Measurements from ENCODE around the gene TBC1D22A.

TBC1D22A gene

DNA sequence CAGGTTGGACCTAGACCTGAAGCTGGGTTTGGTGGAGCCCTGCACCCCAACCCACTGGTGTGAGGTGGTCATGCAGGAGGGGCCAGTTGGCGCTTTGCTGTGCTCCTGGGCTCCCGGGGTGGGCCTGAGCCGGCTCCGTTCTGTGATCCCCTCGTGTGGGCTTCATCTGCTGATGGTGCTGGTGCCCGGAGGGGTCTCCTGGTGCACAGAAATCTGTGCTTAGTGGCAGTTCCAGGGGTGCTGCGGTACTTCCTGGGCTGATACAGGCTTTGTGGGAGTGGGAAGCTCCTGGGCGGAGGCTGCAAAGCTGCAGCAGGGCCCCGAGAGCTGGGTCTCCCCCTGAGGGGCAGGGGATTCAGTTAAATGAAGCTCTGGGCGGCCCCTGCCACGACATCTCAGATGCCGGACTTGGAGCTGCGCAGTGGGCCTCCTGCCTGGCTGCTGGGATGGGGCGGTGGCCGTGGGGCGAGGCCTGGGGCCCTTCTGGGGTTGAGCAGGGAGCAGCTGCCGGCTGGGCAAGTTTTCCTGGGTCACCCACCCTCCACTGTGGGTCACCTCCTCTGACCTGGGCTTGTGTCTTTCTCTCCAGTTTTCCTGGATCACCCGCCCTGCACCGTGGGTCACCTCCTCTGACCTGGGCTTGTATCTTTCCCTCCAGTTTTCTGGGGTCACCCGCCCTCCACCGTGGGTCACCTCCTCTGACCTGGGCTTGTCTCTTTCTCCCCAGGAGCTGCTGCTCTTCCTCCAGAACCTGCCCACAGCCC lies 410.5 kb downstream of the TBC1D22A start:
- TF ChIP-seq, protein P1, sequence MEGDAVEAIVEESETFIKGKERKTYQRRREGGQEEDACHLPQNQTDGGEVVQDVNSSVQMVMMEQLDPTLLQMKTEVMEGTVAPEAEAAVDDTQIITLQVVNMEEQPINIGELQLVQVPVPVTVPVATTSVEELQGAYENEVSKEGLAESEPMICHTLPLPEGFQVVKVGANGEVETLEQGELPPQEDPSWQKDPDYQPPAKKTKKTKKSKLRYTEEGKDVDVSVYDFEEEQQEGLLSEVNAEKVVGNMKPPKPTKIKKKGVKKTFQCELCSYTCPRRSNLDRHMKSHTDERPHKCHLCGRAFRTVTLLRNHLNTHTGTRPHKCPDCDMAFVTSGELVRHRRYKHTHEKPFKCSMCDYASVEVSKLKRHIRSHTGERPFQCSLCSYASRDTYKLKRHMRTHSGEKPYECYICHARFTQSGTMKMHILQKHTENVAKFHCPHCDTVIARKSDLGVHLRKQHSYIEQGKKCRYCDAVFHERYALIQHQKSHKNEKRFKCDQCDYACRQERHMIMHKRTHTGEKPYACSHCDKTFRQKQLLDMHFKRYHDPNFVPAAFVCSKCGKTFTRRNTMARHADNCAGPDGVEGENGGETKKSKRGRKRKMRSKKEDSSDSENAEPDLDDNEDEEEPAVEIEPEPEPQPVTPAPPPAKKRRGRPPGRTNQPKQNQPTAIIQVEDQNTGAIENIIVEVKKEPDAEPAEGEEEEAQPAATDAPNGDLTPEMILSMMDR (conservative IDR thresholded peaks at IDR 0.05; ENCODE audit: low read depth, low read length), result no peak
- no peaks in the 10 kb centered on the region for H4K20me1 ChIP-seq (ENCODE audit: insufficient read depth)
- no peaks in the 10 kb centered on the region for H3K36me3 ChIP-seq (ENCODE audit: insufficient read depth)
- H3K4me3 ChIP-seq (IDR thresholded peaks at IDR 0.05; ENCODE audit: insufficient read depth, low read depth, low read length), result no peak overlapping the region
- no peaks in the 10 kb centered on the region for H3K27me3 ChIP-seq (ENCODE audit: insufficient read depth, low read depth)
- no peak overlapping the region for H3K4me2 ChIP-seq
- no peak overlapping the region for H3K9ac ChIP-seq
- no peak overlapping the region for H3K27ac ChIP-seq
- no peaks in the 10 kb centered on the region for H3K4me1 ChIP-seq (ENCODE audit: low read depth, poor library complexity, severe bottlenecking)
- no peak overlapping the region for H2AFZ ChIP-seq (ENCODE audit: low read depth)
- H3K79me2 ChIP-seq (ENCODE audit: insufficient read depth, low read depth), result no peaks in the 10 kb centered on the region

DNA sequence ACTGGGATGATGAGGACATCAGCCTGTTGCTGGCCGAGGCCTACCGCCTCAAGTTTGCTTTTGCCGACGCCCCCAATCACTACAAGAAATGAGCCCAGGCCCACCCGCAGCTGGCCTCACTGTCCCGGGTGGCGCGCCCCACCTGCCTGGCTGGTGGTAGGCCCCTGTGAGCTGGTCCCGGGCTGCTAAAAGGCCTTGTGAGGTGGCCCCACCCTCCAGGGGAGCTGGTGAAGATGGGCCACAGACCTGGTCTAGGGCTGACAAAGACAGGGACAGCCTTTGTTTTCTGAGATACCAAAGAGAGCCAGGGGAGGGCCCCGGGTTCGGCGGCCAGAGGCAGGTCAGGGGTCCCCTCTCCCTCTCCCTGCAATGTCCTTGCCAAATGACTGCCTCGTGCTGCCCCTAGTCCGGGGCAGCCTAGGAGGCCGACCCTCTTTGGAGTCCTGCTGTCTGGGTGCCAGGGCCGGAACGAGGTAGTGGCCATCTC lies 411.1 kb downstream of the TBC1D22A start:
- Histone ChIP-seq H4K20me1 (ENCODE audit: insufficient read depth) (no peaks in the 10 kb centered on the region), H3K36me3 (ENCODE audit: insufficient read depth) (no peaks in the 10 kb centered on the region), H3K4me2 (no peak overlapping the region), H3K4me3 (IDR thresholded peaks at IDR 0.05; ENCODE audit: insufficient read depth, low read depth, low read length) (no peak overlapping the region), H3K79me2 (ENCODE audit: insufficient read depth, low read depth) (no peaks in the 10 kb centered on the region), H2AFZ (ENCODE audit: low read depth) (no peak overlapping the region), H3K4me1 (ENCODE audit: low read depth, poor library complexity, severe bottlenecking) (no peaks in the 10 kb centered on the region), H3K27ac (no peak overlapping the region), H3K9ac (no peak overlapping the region), H3K27me3 (ENCODE audit: insufficient read depth, low read depth) (no peaks in the 10 kb centered on the region)
- TF ChIP-seq, protein P1 (conservative IDR thresholded peaks at IDR 0.05; ENCODE audit: low read depth, low read length), result no peak

DNA sequence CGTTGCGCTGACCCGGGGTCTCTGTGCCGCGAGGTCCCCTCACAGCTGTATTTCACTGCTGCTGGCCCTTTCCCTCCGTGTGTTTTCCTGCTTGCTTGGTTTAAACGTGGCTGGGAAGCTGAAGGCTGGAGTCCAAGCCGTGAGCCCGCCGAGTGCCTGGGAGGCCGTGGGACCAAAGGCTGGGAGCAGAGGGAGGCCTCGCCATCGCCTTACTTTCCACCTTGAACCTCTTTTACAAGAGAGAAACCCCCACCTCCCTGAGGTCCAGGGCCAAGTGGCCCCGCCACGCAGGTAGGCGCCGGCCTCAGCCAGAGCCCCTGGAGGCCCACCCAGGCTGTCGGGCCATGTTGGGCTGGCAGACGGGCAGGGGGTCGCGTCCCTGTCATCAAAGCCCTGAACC lies 411.6 kb downstream of the TBC1D22A start:
- Histone ChIP-seq H4K20me1 (ENCODE audit: insufficient read depth) (no peaks in the 10 kb centered on the region), H3K27ac (no peak overlapping the region), H3K4me1 (ENCODE audit: low read depth, poor library complexity, severe bottlenecking) (no peaks in the 10 kb centered on the region), H3K79me2 (ENCODE audit: insufficient read depth, low read depth) (no peaks in the 10 kb centered on the region), H3K9ac (no peak overlapping the region), H3K4me3 (IDR thresholded peaks at IDR 0.05; ENCODE audit: insufficient read depth, low read depth, low read length) (no peak overlapping the region), H3K36me3 (ENCODE audit: insufficient read depth) (no peaks in the 10 kb centered on the region), H2AFZ (ENCODE audit: low read depth) (no peak overlapping the region), H3K4me2 (no peak overlapping the region), H3K27me3 (ENCODE audit: insufficient read depth, low read depth) (no peaks in the 10 kb centered on the region)
- TF ChIP-seq, protein P1 (conservative IDR thresholded peaks at IDR 0.05; ENCODE audit: low read depth, low read length), result no peak

DNA sequence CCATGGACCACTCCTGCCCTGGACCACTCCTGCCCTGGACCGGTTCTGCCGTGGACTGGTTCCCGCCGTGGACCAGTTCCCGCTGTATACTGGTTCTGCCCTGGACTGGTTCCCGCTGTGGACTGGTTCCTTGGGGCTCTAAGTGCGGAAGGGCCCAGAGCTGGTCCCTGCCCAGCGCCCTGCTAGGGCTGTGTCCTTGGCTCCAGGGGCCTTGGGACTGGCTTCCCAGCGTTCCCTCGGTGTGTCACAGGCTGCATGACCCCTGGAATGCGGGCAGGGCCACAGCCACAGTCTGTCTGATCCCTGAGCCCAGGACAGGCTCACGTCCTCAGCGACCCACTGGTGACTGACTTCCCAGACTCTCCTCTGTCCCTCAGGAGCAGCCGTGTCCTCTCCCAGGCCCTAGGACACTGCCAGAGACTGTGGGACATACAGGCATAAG lies 412.2 kb downstream of the TBC1D22A start:
- Histone ChIP-seq H3K27ac (no peak overlapping the region), H3K4me3 (IDR thresholded peaks at IDR 0.05; ENCODE audit: insufficient read depth, low read depth, low read length) (no peak overlapping the region), H3K9ac (no peak overlapping the region), H3K36me3 (ENCODE audit: insufficient read depth) (no peaks in the 10 kb centered on the region), H3K79me2 (ENCODE audit: insufficient read depth, low read depth) (no peaks in the 10 kb centered on the region), H4K20me1 (ENCODE audit: insufficient read depth) (no peaks in the 10 kb centered on the region), H3K4me1 (ENCODE audit: low read depth, poor library complexity, severe bottlenecking) (no peaks in the 10 kb centered on the region), H3K4me2 (no peak overlapping the region), H2AFZ (ENCODE audit: low read depth) (no peak overlapping the region), H3K27me3 (ENCODE audit: insufficient read depth, low read depth) (no peaks in the 10 kb centered on the region)
- TF ChIP-seq, protein P1 (conservative IDR thresholded peaks at IDR 0.05; ENCODE audit: low read depth, low read length), result no peak
